22Rv1 (cell line): ENCODE results near the gene SLC12A4.
"Not testable (repeated sequence)": the region's sequence is repeated elsewhere in the genome, so short reads cannot be mapped to it uniquely, and the experiment has no call there.

Experiments
- H3K27ac ChIP-seq: fragments of 450-650 bp; 2 replicates; pipeline ENCODE4 v1.5.1; 2017
- CTCF ChIP-seq: fragments of 450-650 bp; IDR thresholded peaks from 2 replicates; pipeline ENCODE4 v1.5.1; 2017; ENCODE audit warnings: mild to moderate bottlenecking
- ZFX ChIP-seq: fragments of 450-650 bp; IDR thresholded peaks from 2 replicates; pipeline ENCODE4 v1.6.1; 2017; ENCODE audit warnings: antibody characterized with exemption, borderline replicate concordance

SLC12A4 gene

GRCh38 chr16:67968400-67969253 lies at the start of gene SLC12A4:
Gene SLC12A4, minus strand, starts transcription at chr16:67968637. Its CDS starts 84 bp downstream, at chr16:67968553.
- H3K27ac ChIP-seq: peak within 1 kb of the TSS; percentile 64
- no peak for TF ChIP-seq CTCF
- TF ChIP-seq ZFX: no peak

- no peak within 1 kb of the TSS for H3K27ac ChIP-seq
- TF ChIP-seq CTCF: no peak
- no peak for TF ChIP-seq ZFX
Observed at GRCh38 chr16:68015681-68016080, 47.2 kb upstream of the SLC12A4 start, which contains the start of gene DPEP2NB. Gene DPEP2NB, minus strand, starts transcription at chr16:68015911. Its CDS starts 141 bp downstream, at chr16:68015770.

DNA sequence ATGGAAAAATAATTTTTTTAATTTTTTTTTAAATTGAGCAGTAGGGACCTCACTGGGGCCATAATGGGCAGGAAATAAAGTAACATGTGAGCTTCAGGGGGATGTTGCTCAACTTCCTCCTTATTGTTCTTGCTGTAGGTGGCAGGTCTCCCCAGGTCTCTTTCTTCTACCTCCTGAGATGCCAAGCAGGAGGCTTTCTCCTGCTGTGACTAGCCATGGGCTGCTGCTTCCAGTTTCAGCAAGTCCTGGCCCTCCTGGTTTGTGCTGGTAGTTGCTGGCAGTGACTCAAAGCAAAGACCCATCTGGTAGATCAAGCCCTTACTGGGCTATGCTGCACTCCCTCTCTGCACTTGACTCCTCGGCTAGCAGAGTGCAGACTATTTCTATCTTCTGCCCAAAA lies 45.0 kb upstream of the SLC12A4 start:
- TF ChIP-seq CTCF (no peak), ZFX (no peak)
- no peak overlapping the region for H3K27ac ChIP-seq

- H3K27ac ChIP-seq: not testable (repeated sequence)
Observed at GRCh38 chr16:68009872-68010271, 41.4 kb upstream of the SLC12A4 start.

- no peak overlapping the region for H3K27ac ChIP-seq
- TF ChIP-seq ZFX (no peak), CTCF (no peak)
Observed at GRCh38 chr16:68009157-68009735, 40.8 kb upstream of the SLC12A4 start.

DNA sequence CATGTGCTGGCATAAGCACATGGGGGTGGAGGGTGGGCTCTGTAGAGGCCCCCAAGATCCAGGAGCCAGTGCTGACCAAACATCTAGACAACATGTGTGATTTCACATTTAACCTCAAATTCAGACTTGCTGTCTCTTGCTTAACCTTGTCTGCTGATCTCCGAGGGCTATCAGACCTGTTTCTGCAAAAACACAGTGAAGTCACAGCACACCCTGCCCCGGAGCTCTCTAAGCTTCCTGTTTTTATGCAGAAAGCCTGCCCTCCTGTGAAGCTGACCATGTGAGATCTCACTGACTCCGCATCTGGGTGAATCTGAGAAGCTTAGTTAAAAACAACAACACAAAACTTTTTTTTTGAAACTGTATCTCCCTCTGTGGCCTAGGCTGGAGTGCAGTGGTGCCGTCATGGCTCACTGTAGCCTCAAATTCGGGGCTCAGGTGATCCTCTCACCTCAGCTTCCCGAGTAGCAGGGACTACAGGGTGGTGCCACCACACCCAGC lies 37.4 kb upstream of the SLC12A4 start:
- no peak for TF ChIP-seq ZFX
- no peak for TF ChIP-seq CTCF
- no peak overlapping the region for H3K27ac ChIP-seq

DNA sequence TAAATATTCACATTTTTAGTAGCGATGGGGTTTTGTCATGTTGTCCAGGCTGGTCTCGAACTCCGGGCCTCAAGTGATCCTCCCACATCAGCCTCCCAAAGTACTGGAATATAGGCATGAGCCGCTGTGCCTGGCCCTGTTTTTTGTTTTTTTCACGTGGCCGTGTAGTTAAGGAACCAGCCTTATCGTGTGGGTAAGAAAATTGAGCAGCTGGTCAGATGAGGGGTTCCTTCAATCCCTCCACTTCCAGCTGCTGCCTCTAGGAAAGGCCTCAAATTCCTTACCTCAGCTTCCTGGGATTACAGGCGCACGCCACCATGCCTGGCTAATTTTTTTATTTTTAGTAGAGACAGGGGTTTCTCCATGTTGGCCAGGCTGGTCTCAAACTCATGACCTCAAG lies 36.8 kb upstream of the SLC12A4 start:
- H3K27ac ChIP-seq: no peak overlapping the region
- no peak for TF ChIP-seq ZFX
- no peak for TF ChIP-seq CTCF
